HCT116 (cell line): ENCODE results near the gene GXYLT2. TPM values are rescaled to one million over a fixed set of nuclear protein-coding genes. Genes with fewer than 3 reads are reported as not detected.
A peak's percentile ranks its signal among the peaks of the same experiment; 100 is the strongest.

ENCODE experiments used
- ATAC-seq: fragments of 200-7000 bp; cut with Tn5 transposase; 2 replicates; pipeline ENCODE4 v1.9.1; 2020; ENCODE audit warnings: mild to moderate bottlenecking, moderate library complexity
- BruUV-seq: library from RNA; stranded (reverse); fragments of 400-500 nt; replicated peaks from 2 replicates; lab custom pipeline; 2021; lab: Mats Ljungman, UMichigan
- CTCF ChIA-PET: fragments of 300-600 bp; sonication (Branson Sonifier 250); formaldehyde crosslinking; loops from one replicate; lab custom pipeline; 2021; ENCODE audit warnings: antibody characterized with exemption; lab: Charles Lee
- POLR2A ChIA-PET: fragments of 300-600, 350-600 bp; sonication (Branson Sonifier 250); formaldehyde crosslinking; loops from one replicate; lab custom pipeline; 2021; ENCODE audit warnings: antibody characterized with exemption; lab: Charles Lee
- RAD21 ChIA-PET, 2 experiments: fragments of 300-600 bp; sonication (Branson Sonifier 250); formaldehyde crosslinking; loops; one replicate each; lab custom pipeline; 2023; ENCODE audit warnings: low total read pairs in 2 of 2; ENCODE audit not compliant: uncharacterized antibody in 2 of 2, unreplicated experiment in 2 of 2, low non-redundant PET in 1 of 2; lab: Charles Lee
- DNase-seq: peaks from one replicate; pipeline ENCODE4 v3.0.0-alpha.2; 2010; ENCODE audit warnings: low read depth, low spot score
- H2AFZ ChIP-seq: fragments of 200-600 bp; shearing (Covaris generic), sonication (generic); 2 replicates; pipeline ENCODE4 v1.6.1; 2017; ENCODE audit warnings: low read depth, mixed run types, mixed read lengths, antibody characterized with exemption, low read length; ENCODE audit not compliant: poor library complexity, severe bottlenecking
- H3K27ac ChIP-seq: 2 replicates; pipeline ENCODE4 v1.5.1; 2012; ENCODE audit warnings: low read depth, low read length
- H3K27me3 ChIP-seq: fragments of 200-600 bp; sonication (generic); 2 replicates; pipeline ENCODE4 v1.6.1; 2016; ENCODE audit warnings: mixed run types, low read length, mixed read lengths; ENCODE audit not compliant: insufficient read depth
- H3K36me3 ChIP-seq, 2 experiments: fragments of 200-500 bp in 1 of 2; fragments of 200-600 bp in 1 of 2; sonication (Bioruptor generic) in 1 of 2; sonication (generic) in 1 of 2; 2 replicates each; pipeline versions ENCODE4 v1.5.1 to v1.6.1; 2014 to 2016; ENCODE audit warnings: low read length in 2 of 2, inconsistent platforms in 1 of 2, mixed read lengths in 1 of 2, mixed run types in 1 of 2; ENCODE audit not compliant: insufficient read depth in 2 of 2, control insufficient read depth in 1 of 2
- H3K4me1 ChIP-seq, 2 experiments: fragments of 200-600 bp in 1 of 2; sonication (generic) in 1 of 2; 2 replicates each; pipeline versions ENCODE4 v1.5.1 to v1.6.1; 2012 to 2017; ENCODE audit warnings: low read length in 2 of 2, inconsistent platforms in 1 of 2, mild to moderate bottlenecking in 1 of 2, mixed read lengths in 1 of 2, mixed run types in 1 of 2, moderate library complexity in 1 of 2; ENCODE audit not compliant: insufficient read depth in 2 of 2, control insufficient read depth in 1 of 2
- H3K4me2 ChIP-seq: fragments of 200-600 bp; sonication (generic); 2 replicates; pipeline ENCODE4 v1.6.1; 2017; ENCODE audit warnings: mixed run types, low read length, mixed read lengths
- H3K4me3 ChIP-seq, 2 experiments: fragments of 200-600 bp in 1 of 2; sonication (generic) in 1 of 2; replicated peaks in 1 of 2; 2 replicates each; pipeline ENCODE4 v1.5.1; 2011 to 2016; ENCODE audit warnings: low read length in 2 of 2, control low read depth in 1 of 2, low read depth in 1 of 2, mild to moderate bottlenecking in 1 of 2, mixed read lengths in 1 of 2, mixed run types in 1 of 2
- H3K79me2 ChIP-seq: fragments of 200-600 bp; sonication (generic); 2 replicates; pipeline ENCODE4 v1.6.1; 2017; ENCODE audit warnings: mild to moderate bottlenecking, mixed run types, low read length, moderate library complexity, mixed read lengths; ENCODE audit not compliant: insufficient read depth
- H3K9ac ChIP-seq: fragments of 200-600 bp; sonication (generic); 2 replicates; pipeline ENCODE4 v1.6.1; 2016; ENCODE audit warnings: low read length, mixed read lengths
- H3K9me2 ChIP-seq: fragments of 200-600 bp; sonication (generic), shearing (Covaris generic); 2 replicates; pipeline ENCODE4 v1.6.1; 2017; ENCODE audit warnings: mixed run types, mild to moderate bottlenecking, moderate library complexity; ENCODE audit not compliant: insufficient read depth
- H3K9me3 ChIP-seq, 2 experiments: fragments of 200-500 bp in 1 of 2; fragments of 200-600 bp in 1 of 2; sonication (Bioruptor generic) in 1 of 2; sonication (generic) in 1 of 2; 2 replicates each; pipeline ENCODE4 v1.6.1; 2014 to 2017; ENCODE audit warnings: low read length in 2 of 2, mixed read lengths in 2 of 2, inconsistent platforms in 1 of 2, low read depth in 1 of 2, mild to moderate bottlenecking in 1 of 2, mixed run types in 1 of 2, moderate library complexity in 1 of 2; ENCODE audit not compliant: control insufficient read depth in 1 of 2, insufficient read depth in 1 of 2
- H4K20me1 ChIP-seq: fragments of 200-600 bp; sonication (generic), shearing (Covaris generic); 2 replicates; pipeline ENCODE4 v1.6.1; 2017; ENCODE audit warnings: mixed run types, mild to moderate bottlenecking, moderate library complexity; ENCODE audit not compliant: insufficient read depth
- MAX ChIP-seq: IDR thresholded peaks from 2 replicates; pipeline ENCODE4 v1.6.1; 2012
- SP1 ChIP-seq: IDR thresholded peaks from 2 replicates; pipeline ENCODE4 v1.6.1; 2012; ENCODE audit warnings: low read depth
- intact Hi-C: fragments of 100-400 bp; cut with micrococcal nuclease; formaldehyde crosslinking; loops from 2 replicates; pipeline ENCODE4 v1.10.0; 2022
- total RNA-seq: library from RNA; stranded (reverse); gene quantifications from one replicate; pipeline ENCODE4 v1.2.1, GENCODE V29; 2021; ENCODE audit not compliant: unreplicated experiment
- TF ChIP-seq, protein P1 (sequence below), 3 experiments: fragments of 200-600 bp in 1 of 3; sonication (generic) in 1 of 3; IDR thresholded peaks in 2 of 3; conservative IDR thresholded peaks in 1 of 3; 2 replicates each; pipeline ENCODE4 v1.5.1; 2012 to 2017; ENCODE audit warnings: low read depth in 2 of 3, low read length in 2 of 3, antibody characterized with exemption in 1 of 3, borderline replicate concordance in 1 of 3, control low read depth in 1 of 3, mild to moderate bottlenecking in 1 of 3, mixed read lengths in 1 of 3, mixed run types in 1 of 3, moderate library complexity in 1 of 3; ENCODE audit not compliant: insufficient read depth in 1 of 3

The GXYLT2 gene
- total RNA-seq, 1 experiment from 2014 or later: 5.6 TPM

DNA sequence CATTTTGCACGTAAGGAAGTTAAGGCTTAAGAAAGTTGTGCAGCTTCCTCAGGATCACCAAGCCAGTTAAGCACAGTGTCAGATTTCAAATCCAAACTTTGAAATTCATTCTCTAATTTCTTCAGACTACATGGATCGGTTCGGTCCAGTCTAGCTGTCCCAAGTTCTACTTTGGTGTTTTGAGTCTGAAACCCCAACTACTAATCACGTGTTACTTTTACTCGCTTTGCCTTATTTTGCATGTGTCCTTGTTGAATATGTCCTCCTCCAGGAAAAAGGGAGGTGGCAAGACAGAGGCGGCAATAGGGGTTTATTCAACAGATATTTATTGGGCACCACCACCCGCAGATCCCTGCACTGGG lies 522 bp upstream of the GXYLT2 start:
- intact Hi-C loops: loop anchor here (10.0 kb wide), 1 partner anchor 293 kb away; no protein-coding TSS in a partner anchor
- ATAC-seq: peak; percentile 31

More for the DNA sequence above, 522 bp upstream of the GXYLT2 start:
- ChIA-PET POLR2A (no interaction called here), RAD21 (no interaction called here), CTCF (interaction anchor here (0.9 to 2.5 kb wide), 3 partner anchors 13 to 169 kb away, joined by 3 to 12 read pairs (median 4); no protein-coding TSS in a partner anchor)
- Histone ChIP-seq H3K9me2 (no peaks in the 10 kb centered on the region), H3K9ac (peak overlapping the region; percentile 50), H3K4me1 (peaks cover 35 to 40% of the 10 kb centered on the region in 2 experiments), H4K20me1 (no peaks in the 10 kb centered on the region), H3K27ac (no peak overlapping the region), H2AFZ (peak overlapping the region; percentile 100), H3K36me3 (no peaks in the 10 kb centered on the region), H3K9me3 (peaks cover 0 to 3% of the 10 kb centered on the region in 2 experiments; a peak in 1 of 4 replicates), H3K79me2 (no peaks in the 10 kb centered on the region), H3K4me2 (peak overlapping the region; percentile 98), H3K27me3 (no peaks in the 10 kb centered on the region), H3K4me3 (peak overlapping the region; percentile 41 to 70)
- no peak for DNase-seq
- no TSS peak for BruUV-seq
- peak; percentile 45; the same call in 1 of the 2 replicates for TF ChIP-seq MAX
- TF ChIP-seq SP1: no peak
- TF ChIP-seq, protein P1, sequence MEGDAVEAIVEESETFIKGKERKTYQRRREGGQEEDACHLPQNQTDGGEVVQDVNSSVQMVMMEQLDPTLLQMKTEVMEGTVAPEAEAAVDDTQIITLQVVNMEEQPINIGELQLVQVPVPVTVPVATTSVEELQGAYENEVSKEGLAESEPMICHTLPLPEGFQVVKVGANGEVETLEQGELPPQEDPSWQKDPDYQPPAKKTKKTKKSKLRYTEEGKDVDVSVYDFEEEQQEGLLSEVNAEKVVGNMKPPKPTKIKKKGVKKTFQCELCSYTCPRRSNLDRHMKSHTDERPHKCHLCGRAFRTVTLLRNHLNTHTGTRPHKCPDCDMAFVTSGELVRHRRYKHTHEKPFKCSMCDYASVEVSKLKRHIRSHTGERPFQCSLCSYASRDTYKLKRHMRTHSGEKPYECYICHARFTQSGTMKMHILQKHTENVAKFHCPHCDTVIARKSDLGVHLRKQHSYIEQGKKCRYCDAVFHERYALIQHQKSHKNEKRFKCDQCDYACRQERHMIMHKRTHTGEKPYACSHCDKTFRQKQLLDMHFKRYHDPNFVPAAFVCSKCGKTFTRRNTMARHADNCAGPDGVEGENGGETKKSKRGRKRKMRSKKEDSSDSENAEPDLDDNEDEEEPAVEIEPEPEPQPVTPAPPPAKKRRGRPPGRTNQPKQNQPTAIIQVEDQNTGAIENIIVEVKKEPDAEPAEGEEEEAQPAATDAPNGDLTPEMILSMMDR (IDR thresholded peaks at IDR 0.05 in 2 of 3, conservative IDR thresholded peaks at IDR 0.05 in 1 of 3; ENCODE audit: borderline replicate concordance in 1 of 3, insufficient read depth in 1 of 3, low read depth in 2 of 3, low read length in 2 of 3): no peak
